Measurements from ENCODE around the gene CPLX1. TPM values are rescaled to one million over a fixed set of nuclear protein-coding genes. Genes with fewer than 3 reads are reported as not detected.

Gene CPLX1
- total and polyA plus RNA-seq, 12 donors: 1.7 to 25.3 (median 7.5) TPM

DNA sequence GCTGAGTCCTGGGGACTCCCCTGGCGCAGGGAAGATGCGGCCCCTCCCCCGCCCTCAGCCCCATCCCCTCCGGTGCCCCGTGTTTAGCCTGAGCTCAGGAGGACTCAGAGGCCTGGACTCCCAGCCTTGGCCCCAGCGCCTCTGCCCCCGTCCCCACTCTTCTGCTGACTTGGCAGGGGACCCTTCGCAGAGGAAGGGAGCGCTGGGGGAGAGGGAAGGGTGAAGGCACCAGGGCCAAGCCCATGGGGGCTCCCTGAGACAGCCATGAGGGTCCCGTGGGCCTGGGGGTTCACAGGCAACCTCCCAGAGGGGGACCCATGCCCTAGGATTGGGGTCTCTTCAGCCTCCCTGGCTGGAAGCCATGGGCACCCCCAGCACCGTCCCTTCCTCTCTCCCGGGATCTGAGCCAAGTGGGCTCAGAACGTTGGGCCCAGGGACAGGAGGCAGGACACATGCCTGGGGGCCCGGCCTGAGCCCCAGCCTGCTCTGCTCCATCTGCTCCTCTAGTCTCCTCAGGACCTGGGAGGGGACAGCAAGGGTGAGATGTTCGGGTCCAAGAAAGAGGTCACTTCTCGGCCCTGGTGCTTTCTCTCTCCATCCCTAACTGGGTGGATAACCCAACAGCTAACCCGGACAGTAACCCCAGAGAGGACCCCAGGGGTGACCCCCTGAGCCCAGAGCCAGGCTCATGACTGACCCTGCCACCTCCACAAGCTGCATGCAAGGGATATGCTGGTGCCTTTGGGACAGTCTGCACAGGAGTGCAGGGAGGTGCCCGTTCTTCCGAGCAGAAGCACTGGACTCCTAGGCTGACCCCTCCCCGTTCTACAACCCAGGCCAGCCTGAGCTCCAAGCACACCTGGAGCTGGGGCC, 1.5 kb upstream of the CPLX1 start:
- 44 to 59% (median 46%) methylated on average over 8 to 20 of the region's 20 CpGs; no CpG with 5 or more reads in 1 of the 4 donors for WGBS, 4 donors
- TF ChIP-seq, protein P1, sequence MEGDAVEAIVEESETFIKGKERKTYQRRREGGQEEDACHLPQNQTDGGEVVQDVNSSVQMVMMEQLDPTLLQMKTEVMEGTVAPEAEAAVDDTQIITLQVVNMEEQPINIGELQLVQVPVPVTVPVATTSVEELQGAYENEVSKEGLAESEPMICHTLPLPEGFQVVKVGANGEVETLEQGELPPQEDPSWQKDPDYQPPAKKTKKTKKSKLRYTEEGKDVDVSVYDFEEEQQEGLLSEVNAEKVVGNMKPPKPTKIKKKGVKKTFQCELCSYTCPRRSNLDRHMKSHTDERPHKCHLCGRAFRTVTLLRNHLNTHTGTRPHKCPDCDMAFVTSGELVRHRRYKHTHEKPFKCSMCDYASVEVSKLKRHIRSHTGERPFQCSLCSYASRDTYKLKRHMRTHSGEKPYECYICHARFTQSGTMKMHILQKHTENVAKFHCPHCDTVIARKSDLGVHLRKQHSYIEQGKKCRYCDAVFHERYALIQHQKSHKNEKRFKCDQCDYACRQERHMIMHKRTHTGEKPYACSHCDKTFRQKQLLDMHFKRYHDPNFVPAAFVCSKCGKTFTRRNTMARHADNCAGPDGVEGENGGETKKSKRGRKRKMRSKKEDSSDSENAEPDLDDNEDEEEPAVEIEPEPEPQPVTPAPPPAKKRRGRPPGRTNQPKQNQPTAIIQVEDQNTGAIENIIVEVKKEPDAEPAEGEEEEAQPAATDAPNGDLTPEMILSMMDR (IDR thresholded peaks at IDR 0.05): no peak
- TF ChIP-seq POLR2A (IDR thresholded peaks at IDR 0.05): no peak
- no peaks in the 10 kb centered on the region for H3K36me3 ChIP-seq (replicated peaks in 1 of 2)
- H3K4me3 ChIP-seq: peak overlapping the region in 1 of 4 donors; percentile 42
- H3K4me1 ChIP-seq (replicated peaks in 1 of 2): peaks cover 6 to 17% of the 10 kb centered on the region in 2 donors
- intact Hi-C loops (cut with DNase I): no loop called here
- H3K27me3 ChIP-seq: no peaks in the 10 kb centered on the region
- H3K27ac ChIP-seq: peak overlapping the region in 1 of 5 donors; percentile 77
- DNase-seq: peak in 1 of 7 donors; percentile 22
- H3K9me3 ChIP-seq (replicated peaks in 1 of 3): no peaks in the 10 kb centered on the region

DNA sequence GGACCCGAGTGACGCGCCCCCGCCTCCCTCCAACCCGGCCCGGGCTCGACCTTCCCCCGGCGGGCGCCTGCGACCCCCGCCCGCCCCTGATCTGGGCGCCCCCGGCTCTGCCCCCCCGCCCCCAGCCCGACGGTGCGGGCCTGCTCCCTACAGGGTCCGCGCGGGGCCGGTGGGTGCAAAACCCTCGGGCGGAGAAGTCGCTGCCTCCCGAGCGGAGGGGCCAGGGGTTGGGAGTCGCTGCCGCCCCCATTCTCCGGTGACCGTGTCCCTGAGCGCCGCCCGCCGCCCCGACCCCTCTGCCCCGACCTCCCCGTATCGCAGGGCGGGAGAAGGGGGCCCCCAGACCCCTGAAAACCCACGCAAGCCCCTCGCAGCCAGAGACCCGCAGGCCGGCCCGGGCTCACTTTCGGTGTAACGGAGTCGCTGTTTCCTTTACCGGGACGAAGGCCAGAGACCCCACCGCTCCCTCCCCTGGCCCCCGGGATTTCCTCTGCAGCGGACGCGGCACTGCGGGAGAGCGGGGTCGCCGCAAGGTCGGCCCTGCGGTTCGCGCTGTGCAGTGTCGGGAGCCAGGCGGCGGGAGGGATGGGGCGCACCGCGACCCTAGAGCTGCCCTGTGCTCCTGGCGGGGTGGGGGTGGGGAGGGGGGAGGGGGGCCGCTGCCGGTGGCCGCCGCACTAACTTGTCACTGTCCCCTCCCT, 729 bp upstream of the CPLX1 start:
- H3K4me3 ChIP-seq: peak overlapping the region in 1 of 4 donors; percentile 42

DNA sequence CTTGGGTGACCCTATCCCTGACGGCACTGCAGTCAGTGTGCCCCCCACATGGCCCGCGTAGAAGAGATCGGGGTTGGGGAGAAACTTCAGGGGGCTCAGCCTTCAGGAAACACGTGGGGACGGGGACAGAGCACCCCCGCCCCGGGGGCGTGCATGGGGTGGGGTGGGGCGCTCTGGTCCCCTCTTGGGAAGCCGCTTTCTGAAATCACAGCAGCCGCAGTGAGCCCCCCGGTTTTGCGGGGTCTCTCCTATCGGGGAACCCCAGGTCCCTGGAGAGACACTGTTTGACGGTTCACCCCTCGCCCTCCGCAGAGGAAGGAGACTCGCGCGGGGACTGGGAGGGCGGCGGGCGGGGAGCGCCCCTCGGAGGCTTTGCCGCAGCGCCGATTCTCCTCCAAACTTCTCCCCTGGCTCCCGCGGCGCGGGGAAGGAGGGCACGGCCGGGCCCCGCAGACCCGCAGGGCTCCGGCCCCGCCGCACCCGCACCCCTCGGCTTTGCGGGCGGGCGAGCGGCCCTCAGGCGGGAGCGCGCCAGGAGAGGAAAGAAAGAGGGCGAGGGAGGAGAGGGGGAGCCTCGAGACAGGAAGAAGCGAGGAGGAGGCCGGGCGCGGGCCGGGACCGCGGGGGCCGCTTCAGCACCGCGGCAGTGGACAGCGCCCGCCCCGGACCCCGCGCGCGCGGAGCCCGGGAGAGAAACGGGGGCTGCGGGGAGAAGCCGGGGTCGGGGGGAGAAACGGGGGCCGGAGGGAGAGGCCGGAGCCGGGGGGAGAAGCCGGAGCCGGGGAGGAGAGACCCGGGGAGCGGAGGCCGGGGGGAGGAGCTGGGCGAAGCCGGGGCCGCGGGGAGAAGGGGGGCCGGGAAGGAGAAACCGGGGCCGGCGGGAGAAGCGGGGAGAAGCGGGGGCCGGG, 612 bp downstream of the CPLX1 start:
- intact Hi-C loops (cut with DNase I): no loop called here
- Histone ChIP-seq H3K36me3 (replicated peaks in 1 of 2) (no peaks in the 10 kb centered on the region), H3K27me3 (no peaks in the 10 kb centered on the region), H3K9me3 (replicated peaks in 1 of 3) (no peaks in the 10 kb centered on the region), H3K4me3 (peak overlapping the region in 2 of 4 donors; percentile 16 to 59), H3K27ac (no peak overlapping the region), H3K4me1 (replicated peaks in 1 of 2) (peaks cover 6 to 17% of the 10 kb centered on the region in 2 donors)
- TF ChIP-seq POLR2A (IDR thresholded peaks at IDR 0.05): no peak
- TF ChIP-seq, protein P1 (IDR thresholded peaks at IDR 0.05): no peak
- peak in 3 of 7 donors; percentile 38 to 53 (median 39) for DNase-seq
- 6 to 28% (median 13%) methylated on average over 6 to 92 of the region's 94 CpGs for WGBS, 4 donors

More for the DNA sequence above, 729 bp upstream of the CPLX1 start:
- Histone ChIP-seq H3K36me3 (replicated peaks in 1 of 2) (no peaks in the 10 kb centered on the region), H3K27me3 (no peaks in the 10 kb centered on the region), H3K9me3 (replicated peaks in 1 of 3) (no peaks in the 10 kb centered on the region), H3K27ac (no peak overlapping the region), H3K4me1 (replicated peaks in 1 of 2) (peaks cover 6 to 17% of the 10 kb centered on the region in 2 donors)
- TF ChIP-seq POLR2A (IDR thresholded peaks at IDR 0.05): no peak
- TF ChIP-seq, protein P1 (IDR thresholded peaks at IDR 0.05): no peak
- peak in 3 of 7 donors; percentile 20 to 42 (median 39) for DNase-seq
- WGBS, 4 donors: 2% methylated on average over 9 to 73 of the region's 75 CpGs; no CpG with 5 or more reads in 1 of the 4 donors
- intact Hi-C loops (cut with DNase I): no loop called here

All from adrenal gland (tissue), 12 donors.